Neural cell (in vitro differentiated cells): ENCODE measurements around the gene ENAH.

Experiments
- CTCF ChIP-seq: fragments of 450-650 bp; IDR thresholded peaks from 2 replicates; pipeline ENCODE4 v1.5.1; 2014; ENCODE audit warnings: antibody characterized with exemption, mild to moderate bottlenecking, moderate library complexity; ENCODE audit not compliant: poor library complexity, severe bottlenecking
- EP300 ChIP-seq: fragments of 450-650 bp; conservative IDR thresholded peaks from 2 replicates; pipeline ENCODE4 v1.6.1; 2014; ENCODE audit warnings: antibody characterized with exemption, mild to moderate bottlenecking, moderate library complexity; ENCODE audit not compliant: poor library complexity, severe bottlenecking
- EZH2 ChIP-seq: fragments of 200-600, 300-800 bp; shearing (Covaris generic), sonication (generic); IDR thresholded peaks from 2 replicates; pipeline ENCODE4 v1.6.1; 2014; ENCODE audit warnings: antibody characterized with exemption, low read length, borderline replicate concordance, mild to moderate bottlenecking; ENCODE audit not compliant: insufficient read depth, poor library complexity, severe bottlenecking
- MXI1 ChIP-seq: fragments of 450-650 bp; conservative IDR thresholded peaks from 2 replicates; pipeline ENCODE4 v1.6.1; 2014; ENCODE audit warnings: antibody characterized with exemption, mild to moderate bottlenecking; ENCODE audit not compliant: poor library complexity, severe bottlenecking
- POLR2AphosphoS5 ChIP-seq: IDR thresholded peaks from 2 replicates; pipeline ENCODE4 v1.6.1; 2012
- SMC3 ChIP-seq: fragments of 450-650 bp; conservative IDR thresholded peaks from 2 replicates; pipeline ENCODE4 v1.6.1; 2014; ENCODE audit warnings: antibody characterized with exemption, mild to moderate bottlenecking, moderate library complexity; ENCODE audit not compliant: poor library complexity
- TAF1 ChIP-seq: IDR thresholded peaks from 2 replicates; pipeline ENCODE4 v1.6.1; 2012; ENCODE audit warnings: low read depth

- no peak for TF ChIP-seq CTCF
- TF ChIP-seq EZH2: no peak
- no peak for TF ChIP-seq MXI1
- no peak for TF ChIP-seq POLR2AphosphoS5
- TF ChIP-seq SMC3: no peak
- no peak for TF ChIP-seq EP300
- TF ChIP-seq TAF1: no peak
These were observed 13.6 kb upstream of the ENAH start for GRCh38 chr1:225666495-225666894.
